Suprapubic skin (tissue), 4 donors: Measurements from ENCODE around the gene SV2C. TPM values are rescaled to one million over a fixed set of nuclear protein-coding genes. Genes with fewer than 3 reads are reported as not detected.

Experiments used
- DNase-seq, 2 donors: peaks; one replicate each; pipeline ENCODE4 v3.0.0-alpha.2; 2019; ENCODE audit warnings: low spot score in 2 of 2
- H3K27ac ChIP-seq: fragments of 200-600 bp; sonication (generic); one replicate; pipeline ENCODE4 v1.5.1; 2019
- H3K27me3 ChIP-seq: fragments of 200-600 bp; sonication (generic); one replicate; pipeline ENCODE4 v1.5.1; 2019
- H3K36me3 ChIP-seq: fragments of 200-600 bp; sonication (generic); one replicate; pipeline ENCODE4 v1.5.1; 2019
- H3K4me1 ChIP-seq: fragments of 200-600 bp; sonication (generic); one replicate; pipeline ENCODE4 v1.5.1; 2019
- H3K4me3 ChIP-seq: fragments of 200-600 bp; sonication (generic); one replicate; pipeline ENCODE4 v1.5.1; 2019; ENCODE audit warnings: mild to moderate bottlenecking
- H3K9me3 ChIP-seq: fragments of 200-600 bp; sonication (generic); one replicate; pipeline ENCODE4 v1.5.1; 2019
- CTCF ChIP-seq, 2 donors: fragments of 200-600 bp in 1 of 2; fragments of 450-650 bp in 1 of 2; sonication (generic) in 1 of 2; IDR thresholded peaks; one replicate each; pipeline ENCODE4 v1.5.1; 2016 to 2019; ENCODE audit warnings: antibody characterized with exemption in 2 of 2, mild to moderate bottlenecking in 1 of 2, moderate library complexity in 1 of 2
- EP300 ChIP-seq: sonication (generic); formaldehyde crosslinking; IDR thresholded peaks from one replicate; pipeline ENCODE4 v1.6.1; 2017; ENCODE audit warnings: antibody characterized with exemption
- POLR2A ChIP-seq, 2 donors: fragments of 450-650 bp; IDR thresholded peaks; one replicate each; pipeline ENCODE4 v1.6.1; 2017; ENCODE audit warnings: antibody characterized with exemption in 2 of 2, mild to moderate bottlenecking in 2 of 2, moderate library complexity in 2 of 2
- POLR2AphosphoS5 ChIP-seq, 3 donors: sonication (generic); formaldehyde crosslinking; IDR thresholded peaks; one replicate each; pipeline ENCODE4 v1.6.1; 2017; ENCODE audit warnings: antibody characterized with exemption in 3 of 3
- WGBS: methylation state at CpG from one replicate; pipeline ENCODE4 v1.1.5; 2018; 5-methylcytosine and 5-hydroxymethylcytosine counted together
- total RNA-seq, 4 donors: library from RNA; depleted of rRNA; stranded (reverse); fragments of >200 nt; gene quantifications; one replicate each; pipeline ENCODE4 v1.1.0, GENCODE V29; 2016

Gene SV2C
- total RNA-seq, 4 donors from 2014 or later: 0.16 to 0.30 (median 0.23) TPM; not detected in 1

- Histone ChIP-seq H3K4me1 (no peaks in the 10 kb centered on the region), H3K36me3 (no peaks in the 10 kb centered on the region), H3K27me3 (no peaks in the 10 kb centered on the region), H3K4me3 (no peak overlapping the region), H3K9me3 (no peaks in the 10 kb centered on the region), H3K27ac (no peak overlapping the region)
- DNase-seq: no peak
- no peak for TF ChIP-seq POLR2AphosphoS5 (IDR thresholded peaks at IDR 0.05)
- TF ChIP-seq POLR2A (IDR thresholded peaks at IDR 0.05): no peak
- TF ChIP-seq EP300: no peak
- no peak for TF ChIP-seq CTCF (IDR thresholded peaks at IDR 0.05)
- WGBS: 0% methylated on average over 2 of the region's 2 CpGs
Measured at GRCh38 chr5:76104027-76104426, 20.8 kb downstream of the SV2C start.

- no peak for DNase-seq
- H3K4me3 ChIP-seq: no peak overlapping the region
- 59% methylated on average over 3 of the region's 3 CpGs for WGBS
- no peaks in the 10 kb centered on the region for H3K4me1 ChIP-seq
- no peaks in the 10 kb centered on the region for H3K36me3 ChIP-seq
- no peaks in the 10 kb centered on the region for H3K27me3 ChIP-seq
- H3K27ac ChIP-seq: no peak overlapping the region
- no peaks in the 10 kb centered on the region for H3K9me3 ChIP-seq
- TF ChIP-seq POLR2A (IDR thresholded peaks at IDR 0.05) (no peak), CTCF (IDR thresholded peaks at IDR 0.05) (no peak), POLR2AphosphoS5 (IDR thresholded peaks at IDR 0.05) (no peak), EP300 (no peak)
Measured at GRCh38 chr5:76106149-76106548, 23.0 kb downstream of the SV2C start.

- peaks cover under 1% of the 10 kb centered on the region for H3K9me3 ChIP-seq
- H3K27me3 ChIP-seq: no peaks in the 10 kb centered on the region
- WGBS: 76% methylated on average over 7 of the region's 7 CpGs
- no peak overlapping the region for H3K4me3 ChIP-seq
- H3K27ac ChIP-seq: no peak overlapping the region
- TF ChIP-seq POLR2AphosphoS5 (IDR thresholded peaks at IDR 0.05): no peak
- TF ChIP-seq POLR2A (IDR thresholded peaks at IDR 0.05): no peak
- no peak for TF ChIP-seq CTCF (IDR thresholded peaks at IDR 0.05)
- TF ChIP-seq EP300: no peak
- no peak for DNase-seq
- no peaks in the 10 kb centered on the region for H3K4me1 ChIP-seq
- no peaks in the 10 kb centered on the region for H3K36me3 ChIP-seq
Measured at GRCh38 chr5:76111477-76112174, 28.4 kb downstream of the SV2C start.

GRCh38 chr5:76113103-76113502 lies 29.9 kb downstream of the SV2C start:
- no peaks in the 10 kb centered on the region for H3K27me3 ChIP-seq
- H3K9me3 ChIP-seq: peaks cover 3% of the 10 kb centered on the region
- H3K36me3 ChIP-seq: no peaks in the 10 kb centered on the region
- H3K27ac ChIP-seq: no peak overlapping the region
- no peak for DNase-seq
- 94% methylated on average over 4 of the region's 4 CpGs for WGBS
- TF ChIP-seq POLR2A (IDR thresholded peaks at IDR 0.05) (no peak), POLR2AphosphoS5 (IDR thresholded peaks at IDR 0.05) (no peak), CTCF (IDR thresholded peaks at IDR 0.05) (no peak), EP300 (no peak)
- no peaks in the 10 kb centered on the region for H3K4me1 ChIP-seq
- no peak overlapping the region for H3K4me3 ChIP-seq

- no peaks in the 10 kb centered on the region for H3K27me3 ChIP-seq
- DNase-seq: no peak
- WGBS: 39% methylated on average over 5 of the region's 5 CpGs
- TF ChIP-seq CTCF (IDR thresholded peaks at IDR 0.05): no peak
- no peak for TF ChIP-seq POLR2A (IDR thresholded peaks at IDR 0.05)
- TF ChIP-seq EP300: no peak
- no peak for TF ChIP-seq POLR2AphosphoS5 (IDR thresholded peaks at IDR 0.05)
- no peaks in the 10 kb centered on the region for H3K4me1 ChIP-seq
- H3K9me3 ChIP-seq: peaks cover 3% of the 10 kb centered on the region
- no peaks in the 10 kb centered on the region for H3K36me3 ChIP-seq
- no peak overlapping the region for H3K27ac ChIP-seq
- H3K4me3 ChIP-seq: no peak overlapping the region
Measured at GRCh38 chr5:76114179-76114851, 31.1 kb downstream of the SV2C start.
